Activated CD4-positive, alpha-beta T cell treated with anti-CD3 and anti-CD28 coated beads, Interleukin-2, Interleukin-4, amounts not matched to agents 100 ng/mL and 50 ng/mL, durations not matched to agents 16 hours and 8 hours (primary cell): ENCODE results near the gene EBNA1BP2.
"Not testable (repeated sequence)": the region's sequence is repeated elsewhere in the genome, so short reads cannot be mapped to it uniquely, and the experiment has no call there.

Source experiments
- DNase-seq: peaks from one replicate; pipeline ENCODE4 v3.0.0-alpha.2; 2020; ENCODE audit warnings: low spot score

Gene EBNA1BP2

GRCh38 chr1:43171876-43172526 lies at the start of gene EBNA1BP2, which contains the start of gene CFAP57:
TSS of gene EBNA1BP2 (minus strand) at chr1:43172290. CDS start at chr1:43172118, 172 bp downstream.
TSS of gene CFAP57 (plus strand) at chr1:43172330. CDS start at chr1:43172754, 424 bp downstream.
- DNase-seq: peak; percentile 93

GRCh38 chr1:43221797-43222196 lies 49.7 kb upstream of the EBNA1BP2 start:
- DNase-seq: no peak

GRCh38 chr1:43220905-43221778 lies 49.1 kb upstream of the EBNA1BP2 start:
- DNase-seq: no peak

GRCh38 chr1:43217747-43218146 lies 45.7 kb upstream of the EBNA1BP2 start:
- no peak for DNase-seq

- DNase-seq: no peak
Measured at GRCh38 chr1:43214501-43215444, 42.7 kb upstream of the EBNA1BP2 start.

GRCh38 chr1:43208277-43208676 lies 36.2 kb upstream of the EBNA1BP2 start:
- not testable (repeated sequence) for DNase-seq

GRCh38 chr1:43207229-43207853 lies 35.3 kb upstream of the EBNA1BP2 start:
- DNase-seq: no peak

- no peak for DNase-seq
Measured at GRCh38 chr1:43206600-43207228, 34.6 kb upstream of the EBNA1BP2 start.

- no peak for DNase-seq
Measured at GRCh38 chr1:43205671-43206070, 33.6 kb upstream of the EBNA1BP2 start.

- peak; percentile 14 for DNase-seq
Measured at GRCh38 chr1:43204394-43204793, 32.3 kb upstream of the EBNA1BP2 start.

GRCh38 chr1:43203859-43204258 lies 31.8 kb upstream of the EBNA1BP2 start:
- no peak for DNase-seq

- no peak for DNase-seq
Measured at GRCh38 chr1:43199093-43199726, 27.1 kb upstream of the EBNA1BP2 start.

- no peak for DNase-seq
Measured at GRCh38 chr1:43197343-43198127, 25.4 kb upstream of the EBNA1BP2 start.

- no peak for DNase-seq
Measured at GRCh38 chr1:43194509-43194908, 22.4 kb upstream of the EBNA1BP2 start.

GRCh38 chr1:43188106-43188505 lies 16.0 kb upstream of the EBNA1BP2 start:
- no peak for DNase-seq

GRCh38 chr1:43184995-43185394 lies 12.9 kb upstream of the EBNA1BP2 start:
- DNase-seq: no peak

- no peak for DNase-seq
Measured at GRCh38 chr1:43184388-43184787, 12.3 kb upstream of the EBNA1BP2 start.

GRCh38 chr1:43177691-43178090 lies 5.6 kb upstream of the EBNA1BP2 start:
- DNase-seq: no peak

- DNase-seq: no peak
Measured at GRCh38 chr1:43174873-43175272, 2.8 kb upstream of the EBNA1BP2 start.

GRCh38 chr1:43172527-43172972 lies 460 bp upstream of the EBNA1BP2 start:
- DNase-seq: peak; percentile 88
